ENCODE measurements around the gene SYCE1.
"Not testable (repeated sequence)": the region's sequence is repeated elsewhere in the genome, so short reads cannot be mapped to it uniquely, and the experiment has no call there.

Gene SYCE1, protein sequence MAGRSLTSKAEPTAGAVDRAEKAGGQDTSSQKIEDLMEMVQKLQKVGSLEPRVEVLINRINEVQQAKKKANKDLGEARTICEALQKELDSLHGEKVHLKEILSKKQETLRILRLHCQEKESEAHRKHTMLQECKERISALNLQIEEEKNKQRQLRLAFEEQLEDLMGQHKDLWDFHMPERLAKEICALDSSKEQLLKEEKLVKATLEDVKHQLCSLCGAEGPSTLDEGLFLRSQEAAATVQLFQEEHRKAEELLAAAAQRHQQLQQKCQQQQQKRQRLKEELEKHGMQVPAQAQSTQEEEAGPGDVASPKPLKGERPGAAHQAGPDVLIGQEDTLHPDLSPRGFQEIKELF

DNA sequence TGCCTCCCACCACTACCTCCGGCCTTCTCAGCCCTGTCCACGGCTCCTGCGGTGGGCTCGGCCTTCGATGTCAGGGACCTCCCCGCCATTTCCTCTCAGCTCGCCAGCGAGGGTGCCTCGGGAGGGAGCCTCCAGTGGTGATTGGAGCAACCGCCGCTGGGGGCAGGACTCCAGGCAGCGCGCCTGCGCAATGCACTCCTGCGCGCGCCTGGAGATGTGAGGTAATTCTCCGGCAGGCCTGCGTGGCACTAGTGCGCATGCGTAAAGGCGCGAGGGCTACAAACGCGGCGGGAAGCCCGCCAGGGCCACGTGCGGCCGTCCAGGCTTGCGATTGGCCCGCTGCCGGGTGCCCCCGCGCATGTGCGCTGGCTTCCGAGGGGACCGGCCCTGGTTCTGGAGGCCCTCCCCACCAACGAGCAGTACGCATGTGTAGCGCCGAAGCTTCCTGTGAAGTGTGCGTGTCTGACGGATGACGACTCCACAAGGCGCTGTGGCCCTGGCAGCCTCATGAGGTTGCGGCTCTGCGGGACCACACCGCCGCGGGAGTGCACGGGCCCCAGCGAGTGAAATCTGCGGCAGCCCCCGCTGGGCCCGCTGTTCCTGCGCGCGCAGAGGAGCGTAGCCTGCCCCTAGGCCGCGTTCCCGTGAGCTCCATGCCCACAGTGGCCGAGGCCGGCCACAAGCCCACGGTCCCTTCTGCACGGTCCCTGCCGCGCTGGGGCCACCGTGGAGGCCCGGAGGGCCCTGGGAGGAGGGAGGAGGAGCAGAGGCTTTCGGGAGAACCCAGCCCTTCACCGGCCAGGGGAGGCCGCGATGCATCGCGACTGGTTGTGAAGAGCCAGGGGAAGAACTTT, at the start of gene SYCE1:
SYCE1 (minus strand) TSS at position 143 of the 854 bp plus-strand sequence; CDS start at position 89, 54 bp downstream.
- TF ChIP-seq, protein P1, sequence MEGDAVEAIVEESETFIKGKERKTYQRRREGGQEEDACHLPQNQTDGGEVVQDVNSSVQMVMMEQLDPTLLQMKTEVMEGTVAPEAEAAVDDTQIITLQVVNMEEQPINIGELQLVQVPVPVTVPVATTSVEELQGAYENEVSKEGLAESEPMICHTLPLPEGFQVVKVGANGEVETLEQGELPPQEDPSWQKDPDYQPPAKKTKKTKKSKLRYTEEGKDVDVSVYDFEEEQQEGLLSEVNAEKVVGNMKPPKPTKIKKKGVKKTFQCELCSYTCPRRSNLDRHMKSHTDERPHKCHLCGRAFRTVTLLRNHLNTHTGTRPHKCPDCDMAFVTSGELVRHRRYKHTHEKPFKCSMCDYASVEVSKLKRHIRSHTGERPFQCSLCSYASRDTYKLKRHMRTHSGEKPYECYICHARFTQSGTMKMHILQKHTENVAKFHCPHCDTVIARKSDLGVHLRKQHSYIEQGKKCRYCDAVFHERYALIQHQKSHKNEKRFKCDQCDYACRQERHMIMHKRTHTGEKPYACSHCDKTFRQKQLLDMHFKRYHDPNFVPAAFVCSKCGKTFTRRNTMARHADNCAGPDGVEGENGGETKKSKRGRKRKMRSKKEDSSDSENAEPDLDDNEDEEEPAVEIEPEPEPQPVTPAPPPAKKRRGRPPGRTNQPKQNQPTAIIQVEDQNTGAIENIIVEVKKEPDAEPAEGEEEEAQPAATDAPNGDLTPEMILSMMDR (IDR thresholded peaks at IDR 0.05; ENCODE audit: low read depth, low read length), result no peak

DNA sequence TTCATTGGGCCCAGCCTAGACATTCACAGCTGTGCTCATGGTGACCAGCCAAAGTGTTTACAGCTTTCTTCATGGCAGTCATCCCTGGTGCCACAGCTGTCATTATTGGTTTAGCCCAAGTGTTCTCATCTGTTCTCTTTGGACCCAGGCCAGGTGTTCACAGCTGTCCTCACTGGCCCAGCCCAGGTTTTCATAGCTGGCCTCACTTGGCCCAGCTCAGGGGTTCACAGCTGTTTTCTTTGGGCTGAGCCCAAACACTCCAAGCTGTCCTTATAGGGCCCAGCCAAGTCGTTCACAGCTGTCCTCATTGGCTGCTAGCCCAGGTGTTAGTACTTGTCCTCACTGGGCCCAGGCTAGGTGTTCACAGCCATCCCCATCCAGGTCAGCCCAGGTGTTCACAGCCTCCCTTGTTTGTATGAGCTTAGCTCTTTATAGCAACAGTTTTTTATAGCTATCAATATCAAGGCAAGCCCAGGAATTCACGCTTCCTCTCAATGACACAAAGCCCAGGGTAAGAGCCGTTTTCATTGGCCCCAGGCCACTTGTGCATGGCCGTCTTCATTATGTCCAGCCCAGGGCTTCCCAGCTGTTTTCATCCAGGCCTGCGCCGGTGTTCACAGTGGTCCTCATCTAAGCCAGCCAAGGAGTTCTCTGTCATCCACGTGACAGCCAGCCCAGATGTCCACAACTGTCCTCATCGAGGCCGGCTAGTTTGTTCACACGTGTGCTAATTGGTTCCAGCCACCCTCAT, 49.6 kb upstream of the SYCE1 start:
- TF ChIP-seq, protein P1 (IDR thresholded peaks at IDR 0.05; ENCODE audit: low read depth, low read length), result no peak
- no peak overlapping the region for H3K4me3 ChIP-seq (ENCODE audit: low read depth, low read length)

More for the DNA sequence above, at the start of gene SYCE1:
- H3K4me3 ChIP-seq (ENCODE audit: low read depth, low read length), result no peak within 1 kb of the TSS

DNA sequence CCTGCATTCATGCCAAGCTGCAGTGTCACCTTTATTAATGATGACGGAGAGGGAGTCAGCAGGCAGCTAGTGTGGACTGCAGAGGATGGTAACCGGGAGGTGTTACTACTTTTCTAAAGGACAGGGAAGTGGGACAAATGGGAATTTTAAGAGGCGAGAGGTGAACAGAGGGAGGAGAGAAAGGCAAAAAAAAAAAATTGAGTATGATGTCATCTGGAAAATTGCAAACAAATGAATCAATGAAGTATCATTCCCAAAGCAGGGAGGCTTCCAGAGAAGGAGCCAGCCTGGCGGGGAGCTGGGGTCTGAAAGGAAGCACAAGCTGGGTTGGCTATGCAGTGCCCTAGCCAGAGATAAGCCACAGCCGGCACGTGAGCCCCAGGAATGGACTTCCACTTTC, 48.3 kb upstream of the SYCE1 start:
- H3K4me3 ChIP-seq (ENCODE audit: low read depth, low read length), result no peak overlapping the region
- TF ChIP-seq, protein P1 (IDR thresholded peaks at IDR 0.05; ENCODE audit: low read depth, low read length), result no peak

DNA sequence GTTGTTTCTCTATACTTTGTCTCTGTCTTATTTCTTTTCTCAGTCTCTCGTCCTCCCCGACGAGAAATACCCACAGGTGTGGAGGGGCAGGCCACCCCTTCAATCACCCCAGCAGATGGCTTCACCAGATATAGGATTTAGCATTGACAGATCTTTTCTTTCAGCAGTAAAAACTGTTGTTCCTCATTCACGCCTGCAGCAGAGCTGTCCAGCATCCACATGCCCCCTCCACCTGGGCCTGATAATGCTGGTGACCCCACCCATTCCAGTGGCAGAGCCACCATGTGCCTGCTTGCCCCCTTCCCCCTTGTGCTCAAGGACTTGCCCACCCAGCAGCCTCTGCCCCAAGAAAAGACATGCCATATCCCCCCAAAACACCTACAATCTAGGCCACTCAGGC, 45.7 kb upstream of the SYCE1 start:
- TF ChIP-seq, protein P1 (IDR thresholded peaks at IDR 0.05; ENCODE audit: low read depth, low read length), result no peak
- no peak overlapping the region for H3K4me3 ChIP-seq (ENCODE audit: low read depth, low read length)

DNA sequence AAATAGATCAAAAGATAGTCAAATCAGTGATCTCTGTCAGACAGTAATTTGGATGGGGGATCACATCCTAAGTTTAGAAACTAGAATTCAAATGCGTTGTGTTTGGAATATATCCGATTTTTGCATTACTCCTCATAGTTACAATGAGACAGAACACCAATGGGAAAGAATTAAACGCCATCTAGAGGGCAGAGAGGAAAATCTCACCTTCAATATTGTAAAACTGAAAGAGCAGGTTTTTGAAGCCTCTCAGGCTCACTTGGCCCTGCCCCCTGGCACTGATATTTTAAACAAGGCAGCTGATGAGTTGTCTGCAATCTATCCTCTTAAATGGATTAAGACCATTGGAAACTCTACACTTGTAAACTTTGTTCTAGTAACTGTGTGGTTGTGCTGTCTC, 43.5 kb upstream of the SYCE1 start:
- TF ChIP-seq, protein P1 (IDR thresholded peaks at IDR 0.05; ENCODE audit: low read depth, low read length), result no peak
- H3K4me3 ChIP-seq (ENCODE audit: low read depth, low read length), result no peak overlapping the region

DNA sequence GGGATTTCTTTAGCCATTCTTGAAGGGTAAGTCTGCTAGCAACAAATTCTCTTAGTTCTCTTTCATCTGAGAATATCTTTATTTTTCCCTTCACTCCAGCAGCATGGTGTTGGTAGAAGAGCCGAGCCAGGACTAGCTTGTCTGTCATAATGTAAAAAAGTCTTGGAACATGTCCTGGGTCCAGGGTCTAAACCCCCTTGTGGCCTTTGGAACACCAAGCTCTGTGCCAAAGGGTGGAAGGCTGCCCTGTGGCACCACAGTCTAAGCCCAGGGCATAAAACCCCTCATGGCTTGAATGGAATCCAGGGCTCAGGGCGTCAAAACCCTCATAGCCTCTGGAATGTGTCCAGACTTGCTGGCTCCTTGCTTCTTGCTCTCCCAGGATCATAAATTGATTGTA, 38.1 kb upstream of the SYCE1 start:
- H3K4me3 ChIP-seq (ENCODE audit: low read depth, low read length), result not testable (repeated sequence)

DNA sequence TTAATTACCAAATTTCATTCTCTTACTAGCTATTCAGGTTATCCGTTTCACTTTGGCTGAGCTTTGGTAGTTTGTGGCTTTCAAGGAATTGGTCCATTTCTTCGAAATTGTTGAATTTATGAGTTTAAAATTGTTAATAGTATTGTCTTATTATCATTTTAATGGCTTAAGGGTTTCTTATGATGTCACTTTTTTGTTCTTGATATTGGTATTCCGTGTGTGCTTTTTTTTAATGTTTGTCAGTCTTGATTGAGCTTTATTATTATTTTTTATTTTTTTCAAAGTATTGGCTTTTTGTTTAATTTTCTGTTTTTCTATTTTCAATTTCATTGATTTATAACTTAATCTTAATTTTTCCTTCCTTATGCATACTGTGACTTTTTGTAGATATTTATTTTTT, 35.3 kb upstream of the SYCE1 start:
- TF ChIP-seq, protein P1 (IDR thresholded peaks at IDR 0.05; ENCODE audit: low read depth, low read length), result no peak
- no peak overlapping the region for H3K4me3 ChIP-seq (ENCODE audit: low read depth, low read length)

DNA sequence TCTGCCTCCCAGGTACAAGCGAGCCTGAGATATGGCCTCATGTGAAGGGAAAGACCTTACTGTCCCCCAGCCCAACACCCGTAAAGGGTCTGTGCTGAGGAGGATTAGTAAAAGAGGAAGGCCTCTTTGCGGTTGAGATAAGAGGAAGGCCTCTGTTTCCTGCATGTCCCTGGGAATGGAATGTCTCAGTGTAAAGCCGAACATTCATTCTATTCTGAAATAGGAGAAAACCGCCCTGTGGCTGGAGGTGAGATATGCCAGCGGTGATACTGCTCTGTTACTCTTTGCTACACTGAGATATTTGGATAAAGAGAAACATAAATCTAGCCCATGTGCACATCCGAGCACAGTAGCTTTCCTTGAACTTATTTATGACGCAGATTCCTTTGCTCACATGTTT, 34.5 kb upstream of the SYCE1 start:
- not testable (repeated sequence) for H3K4me3 ChIP-seq (ENCODE audit: low read depth, low read length)

Measured in WI38 (cell line).